Kidney tubule cell (primary cell): Measurements from ENCODE around the gene GPNMB.

Experiments
- DNase-seq: peaks from one replicate; pipeline ENCODE4 v3.0.0-alpha.2; 2018; ENCODE audit warnings: low spot score

Gene GPNMB

GRCh38 chr7:23272275-23272674, 25.7 kb downstream of the GPNMB start:
- no peak for DNase-seq

GRCh38 chr7:23273141-23273599, 26.6 kb downstream of the GPNMB start:
- DNase-seq, result peak; percentile 92

GRCh38 chr7:23275912-23276311, 29.3 kb downstream of the GPNMB start:
- DNase-seq, result no peak

GRCh38 chr7:23276376-23276775, 29.8 kb downstream of the GPNMB start:
- DNase-seq, result no peak

GRCh38 chr7:23276947-23277346, 30.4 kb downstream of the GPNMB start:
- DNase-seq, result no peak

- peak; percentile 73 for DNase-seq
Observed at GRCh38 chr7:23277359-23277989, 30.9 kb downstream of the GPNMB start.

- DNase-seq, result no peak
Observed at GRCh38 chr7:23279819-23280525, 33.4 kb downstream of the GPNMB start.

GRCh38 chr7:23283086-23283485, 36.5 kb downstream of the GPNMB start:
- DNase-seq, result no peak

GRCh38 chr7:23284871-23285270, 38.3 kb downstream of the GPNMB start:
- DNase-seq, result no peak

- DNase-seq, result no peak
Observed at GRCh38 chr7:23285657-23286646, 39.4 kb downstream of the GPNMB start.

- DNase-seq, result no peak
Observed at GRCh38 chr7:23287612-23288011, 41.0 kb downstream of the GPNMB start.

GRCh38 chr7:23290993-23291392, 44.4 kb downstream of the GPNMB start:
- DNase-seq, result no peak

- no peak for DNase-seq
Observed at GRCh38 chr7:23291957-23292560, 45.5 kb downstream of the GPNMB start.

GRCh38 chr7:23292623-23293022, 46.0 kb downstream of the GPNMB start:
- DNase-seq, result no peak

- no peak for DNase-seq
Observed at GRCh38 chr7:23293500-23294073, 47.0 kb downstream of the GPNMB start.

- DNase-seq, result no peak
Observed at GRCh38 chr7:23294549-23295400, 48.2 kb downstream of the GPNMB start.

- DNase-seq, result no peak
Observed at GRCh38 chr7:23295401-23295697, 48.8 kb downstream of the GPNMB start.

- DNase-seq, result peak; percentile 63
Observed at GRCh38 chr7:23298141-23298881, 51.7 kb downstream of the GPNMB start.

- peak; percentile 97 for DNase-seq
Observed at GRCh38 chr7:23298885-23299769, 52.6 kb downstream of the GPNMB start, which contains the start of gene MALSU1. MALSU1 (plus strand) TSS chr7:23299339; CDS start chr7:23299353, 14 bp downstream.
